ENCODE data around the gene OTX2.

OTX2 gene

GRCh38 chr14:56782711-56783110 lies 27.6 kb downstream of the OTX2 start:
- Histone ChIP-seq H4K5ac (ENCODE audit: low read length) (no peak overlapping the region), H3K4ac (ENCODE audit: low read depth, low read length) (no peak overlapping the region), H2AK5ac (ENCODE audit: low read length) (no peak overlapping the region), H3K4me3 (ENCODE audit: low read length) (no peak overlapping the region), H2BK120ac (ENCODE audit: low read depth, low read length) (no peak overlapping the region), H2BK5ac (ENCODE audit: low read length) (no peak overlapping the region), H3K27ac (ENCODE audit: low read depth, low read length) (no peak overlapping the region), H3K9ac (ENCODE audit: low read length) (no peak overlapping the region), H3K4me1 (ENCODE audit: control insufficient read depth, low read depth, low read length) (no peaks in the 10 kb centered on the region), H3K56ac (ENCODE audit: low read length) (no peak overlapping the region), H3K79me2 (ENCODE audit: control insufficient read depth, insufficient read depth, low read length) (no peaks in the 10 kb centered on the region), H3K18ac (ENCODE audit: low read length) (no peak overlapping the region), H3K36me3 (ENCODE audit: control insufficient read depth, insufficient read depth, low read length) (no peaks in the 10 kb centered on the region), H4K8ac (ENCODE audit: low read depth, low read length) (no peak overlapping the region), H2BK15ac (replicated peaks; ENCODE audit: low read depth) (no peak overlapping the region), H3K79me1 (ENCODE audit: low read length) (no peaks in the 10 kb centered on the region), H3K4me2 (ENCODE audit: low read length) (no peak overlapping the region), H3K23ac (ENCODE audit: low read length) (no peak overlapping the region), H3K27me3 (ENCODE audit: insufficient read depth, low read length, poor library complexity) (no peaks in the 10 kb centered on the region)
- no CpG with 5 or more reads among the region's 1 CpG for WGBS (ENCODE audit: extremely low coverage, insufficient coverage, low lambda C conversion rate)
- no peak for DNase-seq

DNA sequence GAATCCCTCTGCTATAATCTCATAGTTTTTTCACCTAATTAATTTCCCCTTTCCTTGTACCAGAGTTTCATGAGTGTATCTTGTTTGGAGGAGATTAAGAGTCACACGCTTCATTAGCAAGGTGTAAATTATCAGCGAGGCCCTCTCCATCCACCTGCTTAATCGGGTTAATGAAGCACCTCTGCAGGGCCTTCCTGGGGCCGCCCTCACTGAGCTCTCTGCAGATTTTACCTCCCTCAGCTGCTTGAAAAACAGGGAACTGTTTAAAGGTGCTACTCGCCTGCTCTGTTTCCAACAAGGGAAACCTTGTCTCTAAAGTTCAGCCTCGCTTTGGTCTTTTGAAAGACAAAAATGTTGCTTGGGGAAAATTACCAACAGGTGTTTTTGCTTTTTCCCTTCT lies 35.8 kb downstream of the OTX2 start:
- Histone ChIP-seq H2AK5ac (ENCODE audit: low read length) (no peak overlapping the region), H3K56ac (ENCODE audit: low read length) (no peak overlapping the region), H3K9ac (ENCODE audit: low read length) (no peak overlapping the region), H2BK15ac (replicated peaks; ENCODE audit: low read depth) (no peak overlapping the region), H3K27me3 (ENCODE audit: insufficient read depth, low read length, poor library complexity) (no peaks in the 10 kb centered on the region), H3K4me2 (ENCODE audit: low read length) (no peak overlapping the region), H3K79me2 (ENCODE audit: control insufficient read depth, insufficient read depth, low read length) (no peaks in the 10 kb centered on the region), H3K4me1 (ENCODE audit: control insufficient read depth, low read depth, low read length) (no peaks in the 10 kb centered on the region), H3K36me3 (ENCODE audit: control insufficient read depth, insufficient read depth, low read length) (no peaks in the 10 kb centered on the region), H2BK5ac (ENCODE audit: low read length) (no peak overlapping the region), H4K8ac (ENCODE audit: low read depth, low read length) (no peak overlapping the region), H3K4me3 (ENCODE audit: low read length) (no peak overlapping the region), H3K18ac (ENCODE audit: low read length) (no peak overlapping the region), H3K79me1 (ENCODE audit: low read length) (no peaks in the 10 kb centered on the region), H2BK120ac (ENCODE audit: low read depth, low read length) (no peak overlapping the region), H3K4ac (ENCODE audit: low read depth, low read length) (no peak overlapping the region), H3K23ac (ENCODE audit: low read length) (no peak overlapping the region), H4K5ac (ENCODE audit: low read length) (no peak overlapping the region), H3K27ac (ENCODE audit: low read depth, low read length) (no peak overlapping the region)
- DNase-seq = no peak
- WGBS (ENCODE audit: extremely low coverage, insufficient coverage, low lambda C conversion rate) = no CpG with 5 or more reads among the region's 6 CpGs

- Histone ChIP-seq H3K79me1 (ENCODE audit: low read length) (no peaks in the 10 kb centered on the region), H2BK15ac (replicated peaks; ENCODE audit: low read depth) (no peak overlapping the region), H4K5ac (ENCODE audit: low read length) (no peak overlapping the region), H3K79me2 (ENCODE audit: control insufficient read depth, insufficient read depth, low read length) (no peaks in the 10 kb centered on the region), H3K4me3 (ENCODE audit: low read length) (no peak overlapping the region), H4K8ac (ENCODE audit: low read depth, low read length) (no peak overlapping the region), H2BK120ac (ENCODE audit: low read depth, low read length) (no peak overlapping the region), H3K36me3 (ENCODE audit: control insufficient read depth, insufficient read depth, low read length) (no peaks in the 10 kb centered on the region), H3K4me1 (ENCODE audit: control insufficient read depth, low read depth, low read length) (no peaks in the 10 kb centered on the region), H2BK5ac (ENCODE audit: low read length) (no peak overlapping the region), H3K27me3 (ENCODE audit: insufficient read depth, low read length, poor library complexity) (no peaks in the 10 kb centered on the region), H3K4ac (ENCODE audit: low read depth, low read length) (no peak overlapping the region), H3K18ac (ENCODE audit: low read length) (no peak overlapping the region), H3K9ac (ENCODE audit: low read length) (no peak overlapping the region), H2AK5ac (ENCODE audit: low read length) (no peak overlapping the region), H3K23ac (ENCODE audit: low read length) (no peak overlapping the region), H3K56ac (ENCODE audit: low read length) (no peak overlapping the region), H3K4me2 (ENCODE audit: low read length) (no peak overlapping the region), H3K27ac (ENCODE audit: low read depth, low read length) (no peak overlapping the region)
- no peak for DNase-seq
Observed at GRCh38 chr14:56770512-56770911, 39.8 kb downstream of the OTX2 start.

DNA sequence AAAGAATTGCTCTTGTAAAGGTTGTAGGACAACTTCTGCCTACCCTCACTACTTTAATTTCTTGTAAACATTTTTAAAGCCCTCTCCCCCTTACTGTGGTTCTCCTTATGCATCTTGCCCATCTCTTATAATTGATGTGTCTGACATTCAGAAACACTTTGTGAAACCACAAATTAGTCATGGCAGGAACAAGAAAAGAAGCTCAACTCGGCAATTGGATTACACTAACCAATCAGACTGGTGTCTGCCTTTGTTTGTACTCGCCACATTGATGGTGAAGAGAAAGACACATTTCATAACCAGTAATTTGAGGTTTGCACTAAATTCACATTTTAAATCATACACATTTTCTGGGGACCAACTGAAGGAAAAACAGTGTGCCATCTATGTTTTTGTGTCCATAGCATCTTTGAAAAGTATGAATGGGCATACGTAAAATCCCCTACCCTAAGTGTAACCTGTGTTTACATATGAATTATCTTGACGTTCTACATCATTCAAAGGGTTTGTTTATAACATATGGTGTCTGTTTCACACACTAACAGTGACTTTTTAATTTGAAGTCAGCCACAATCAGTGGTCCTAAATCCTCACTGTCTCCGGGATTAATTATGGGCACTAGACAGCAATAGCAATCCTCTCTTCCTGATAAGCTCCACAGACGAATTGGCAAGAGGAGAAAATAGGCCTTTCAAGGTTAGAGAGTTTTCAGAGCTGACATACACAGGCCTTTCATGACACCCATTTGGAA lies 49.9 kb downstream of the OTX2 start:
- H3K4me2 ChIP-seq (ENCODE audit: low read length) = no peak overlapping the region
- no peak overlapping the region for H3K18ac ChIP-seq (ENCODE audit: low read length)
- H2BK15ac ChIP-seq (replicated peaks; ENCODE audit: low read depth) = no peak overlapping the region

GRCh38 chr14:56759633-56760032 lies 50.6 kb downstream of the OTX2 start:
- DNase-seq = no peak
- Histone ChIP-seq H3K36me3 (ENCODE audit: control insufficient read depth, insufficient read depth, low read length) (no peaks in the 10 kb centered on the region), H2BK15ac (replicated peaks; ENCODE audit: low read depth) (no peak overlapping the region), H2BK120ac (ENCODE audit: low read depth, low read length) (no peak overlapping the region), H3K4me2 (ENCODE audit: low read length) (no peak overlapping the region), H4K5ac (ENCODE audit: low read length) (no peak overlapping the region), H3K56ac (ENCODE audit: low read length) (no peak overlapping the region), H2BK5ac (ENCODE audit: low read length) (no peak overlapping the region), H3K4ac (ENCODE audit: low read depth, low read length) (no peak overlapping the region), H3K4me1 (ENCODE audit: control insufficient read depth, low read depth, low read length) (no peaks in the 10 kb centered on the region), H3K79me1 (ENCODE audit: low read length) (no peaks in the 10 kb centered on the region), H3K27ac (ENCODE audit: low read depth, low read length) (no peak overlapping the region), H3K23ac (ENCODE audit: low read length) (no peak overlapping the region), H3K9ac (ENCODE audit: low read length) (no peak overlapping the region), H3K18ac (ENCODE audit: low read length) (no peak overlapping the region), H3K79me2 (ENCODE audit: control insufficient read depth, insufficient read depth, low read length) (no peaks in the 10 kb centered on the region), H4K8ac (ENCODE audit: low read depth, low read length) (no peak overlapping the region), H2AK5ac (ENCODE audit: low read length) (no peak overlapping the region), H3K4me3 (ENCODE audit: low read length) (no peak overlapping the region), H3K27me3 (ENCODE audit: insufficient read depth, low read length, poor library complexity) (no peaks in the 10 kb centered on the region)
- no CpG with 5 or more reads among the region's 2 CpGs for WGBS (ENCODE audit: extremely low coverage, insufficient coverage, low lambda C conversion rate)

More for the DNA sequence above, 49.9 kb downstream of the OTX2 start:
- WGBS (ENCODE audit: extremely low coverage, insufficient coverage, low lambda C conversion rate) = no CpG with 5 or more reads among the region's 6 CpGs
- Histone ChIP-seq H4K5ac (ENCODE audit: low read length) (no peak overlapping the region), H3K27me3 (ENCODE audit: insufficient read depth, low read length, poor library complexity) (no peaks in the 10 kb centered on the region), H4K8ac (ENCODE audit: low read depth, low read length) (no peak overlapping the region), H3K79me1 (ENCODE audit: low read length) (no peaks in the 10 kb centered on the region), H2BK5ac (ENCODE audit: low read length) (no peak overlapping the region), H3K4me3 (ENCODE audit: low read length) (no peak overlapping the region), H3K79me2 (ENCODE audit: control insufficient read depth, insufficient read depth, low read length) (no peaks in the 10 kb centered on the region), H3K23ac (ENCODE audit: low read length) (no peak overlapping the region), H3K36me3 (ENCODE audit: control insufficient read depth, insufficient read depth, low read length) (no peaks in the 10 kb centered on the region), H3K27ac (ENCODE audit: low read depth, low read length) (no peak overlapping the region), H3K4me1 (ENCODE audit: control insufficient read depth, low read depth, low read length) (no peaks in the 10 kb centered on the region), H2BK120ac (ENCODE audit: low read depth, low read length) (no peak overlapping the region), H3K56ac (ENCODE audit: low read length) (no peak overlapping the region), H3K9ac (ENCODE audit: low read length) (no peak overlapping the region), H2AK5ac (ENCODE audit: low read length) (no peak overlapping the region), H3K4ac (ENCODE audit: low read depth, low read length) (no peak overlapping the region)
- DNase-seq = no peak

- Histone ChIP-seq H3K4me3 (ENCODE audit: low read length) (no peak overlapping the region), H3K4me1 (ENCODE audit: control insufficient read depth, low read depth, low read length) (no peaks in the 10 kb centered on the region), H2AK5ac (ENCODE audit: low read length) (no peak overlapping the region), H2BK120ac (ENCODE audit: low read depth, low read length) (no peak overlapping the region), H4K5ac (ENCODE audit: low read length) (no peak overlapping the region), H4K8ac (ENCODE audit: low read depth, low read length) (no peak overlapping the region), H3K27ac (ENCODE audit: low read depth, low read length) (no peak overlapping the region), H2BK15ac (replicated peaks; ENCODE audit: low read depth) (no peak overlapping the region), H3K56ac (ENCODE audit: low read length) (no peak overlapping the region), H2BK5ac (ENCODE audit: low read length) (no peak overlapping the region), H3K79me2 (ENCODE audit: control insufficient read depth, insufficient read depth, low read length) (no peaks in the 10 kb centered on the region), H3K18ac (ENCODE audit: low read length) (no peak overlapping the region), H3K4me2 (ENCODE audit: low read length) (no peak overlapping the region), H3K23ac (ENCODE audit: low read length) (no peak overlapping the region), H3K9ac (ENCODE audit: low read length) (no peak overlapping the region), H3K27me3 (ENCODE audit: insufficient read depth, low read length, poor library complexity) (no peaks in the 10 kb centered on the region), H3K4ac (ENCODE audit: low read depth, low read length) (no peak overlapping the region), H3K79me1 (ENCODE audit: low read length) (no peaks in the 10 kb centered on the region), H3K36me3 (ENCODE audit: control insufficient read depth, insufficient read depth, low read length) (no peaks in the 10 kb centered on the region)
- no peak for DNase-seq
- WGBS (ENCODE audit: extremely low coverage, insufficient coverage, low lambda C conversion rate) = no CpG with 5 or more reads among the region's 5 CpGs
Observed at GRCh38 chr14:56759094-56759493, 51.2 kb downstream of the OTX2 start.
